HG02981 (cell line): ENCODE data around the gene LOXL4.

Experiments used
- ATAC-seq: cut with Tn5 transposase; IDR thresholded peaks from one replicate; pipeline ENCODE4 v1.9.1; 2021; ENCODE audit warnings: mild to moderate bottlenecking, moderate library complexity; ENCODE audit not compliant: unreplicated experiment

LOXL4 gene

DNA sequence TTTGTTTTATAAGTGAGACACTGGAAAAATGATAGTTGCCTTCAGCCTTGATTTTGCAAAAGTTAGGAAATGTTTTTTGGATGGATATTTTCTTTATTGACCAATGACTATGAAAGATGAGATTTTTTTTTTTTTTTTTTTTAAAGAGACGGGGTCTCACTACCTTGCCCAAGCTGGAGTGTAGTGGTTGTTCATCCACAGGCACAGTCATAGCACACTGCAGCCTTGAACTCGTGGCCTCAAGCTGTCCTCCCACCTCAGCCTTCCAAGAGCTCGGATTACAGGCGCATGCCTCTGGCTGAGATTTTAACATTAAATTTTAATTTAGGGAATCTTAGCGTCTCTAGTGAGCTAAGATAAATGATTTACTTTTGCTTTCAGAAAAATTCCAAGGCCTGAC is 66.2 kb downstream of the LOXL4 start:
- no peak for ATAC-seq
